Right atrium auricular region (tissue), 2 donors: Measurements from ENCODE around the gene SEMA3A. TPM values are rescaled to one million over a fixed set of nuclear protein-coding genes. Genes with fewer than 3 reads are reported as not detected.

Experiments used
- DNase-seq: peaks from one replicate; pipeline ENCODE4 v3.0.0-alpha.2; 2019; ENCODE audit warnings: low spot score
- H3K27ac ChIP-seq, 2 donors: fragments of 200-600 bp; sonication (generic); 1 replicate in 1 of 2; 2 replicates in 1 of 2; pipeline ENCODE4 v1.5.1; 2016 to 2019
- H3K27me3 ChIP-seq, 2 donors: fragments of 200-600 bp; sonication (generic); one replicate each; pipeline versions ENCODE4 v1.5.1 to v1.6.0; 2017 to 2019
- H3K36me3 ChIP-seq: fragments of 200-600 bp; sonication (generic); one replicate; pipeline ENCODE4 v1.5.1; 2016
- H3K4me1 ChIP-seq, 2 donors: fragments of 200-600 bp; sonication (generic); one replicate each; pipeline versions ENCODE4 v1.5.1 to v1.6.0; 2017 to 2019
- H3K4me3 ChIP-seq, 2 donors: fragments of 200-600 bp; sonication (generic); 1 replicate in 1 of 2; 2 replicates in 1 of 2; pipeline ENCODE4 v1.5.1; 2017 to 2019; ENCODE audit warnings: mild to moderate bottlenecking in 1 of 2, moderate library complexity in 1 of 2
- H3K9me3 ChIP-seq, 2 donors: fragments of 200-600 bp; sonication (generic); one replicate each; pipeline ENCODE4 v1.5.1; 2019
- total RNA-seq, 2 donors: library from RNA; depleted of rRNA; stranded (reverse); fragments of >200 nt; gene quantifications; one replicate each; pipeline ENCODE4 v1.1.0, GENCODE V29; 2016
- TF ChIP-seq, protein P1 (sequence below), 2 donors: fragments of 200-600 bp; sonication (generic); IDR thresholded peaks; one replicate each; pipeline ENCODE4 v1.5.1; 2019; ENCODE audit warnings: antibody characterized with exemption in 2 of 2

Gene SEMA3A
- total RNA-seq, 2 donors from 2014 or later = 3.6 to 6.1 TPM

DNA sequence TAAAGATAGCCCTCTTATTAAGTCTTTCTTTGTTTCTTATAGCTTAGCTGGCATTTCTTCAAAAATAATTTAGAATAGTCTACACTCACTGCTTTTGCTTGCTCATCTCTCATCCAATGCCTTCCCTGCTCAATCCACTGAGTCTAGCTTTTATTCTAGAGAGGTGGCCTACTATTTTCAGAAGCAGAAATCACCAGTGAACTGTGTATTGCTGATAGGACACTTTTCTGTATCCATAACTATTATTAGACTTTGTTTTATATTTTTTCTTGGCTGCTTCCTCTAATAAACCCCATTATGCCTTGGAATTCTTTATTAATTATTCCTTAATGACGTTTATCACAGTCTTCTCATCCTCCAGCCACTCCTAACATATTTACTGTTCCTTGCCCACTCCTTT, 206.8 kb downstream of the SEMA3A start:
- no peak for DNase-seq
- H3K36me3 ChIP-seq = no peaks in the 10 kb centered on the region
- H3K4me3 ChIP-seq = no peak overlapping the region
- no peaks in the 10 kb centered on the region for H3K4me1 ChIP-seq
- no peaks in the 10 kb centered on the region for H3K9me3 ChIP-seq
- no peaks in the 10 kb centered on the region for H3K27me3 ChIP-seq
- no peak overlapping the region for H3K27ac ChIP-seq
- TF ChIP-seq, protein P1, sequence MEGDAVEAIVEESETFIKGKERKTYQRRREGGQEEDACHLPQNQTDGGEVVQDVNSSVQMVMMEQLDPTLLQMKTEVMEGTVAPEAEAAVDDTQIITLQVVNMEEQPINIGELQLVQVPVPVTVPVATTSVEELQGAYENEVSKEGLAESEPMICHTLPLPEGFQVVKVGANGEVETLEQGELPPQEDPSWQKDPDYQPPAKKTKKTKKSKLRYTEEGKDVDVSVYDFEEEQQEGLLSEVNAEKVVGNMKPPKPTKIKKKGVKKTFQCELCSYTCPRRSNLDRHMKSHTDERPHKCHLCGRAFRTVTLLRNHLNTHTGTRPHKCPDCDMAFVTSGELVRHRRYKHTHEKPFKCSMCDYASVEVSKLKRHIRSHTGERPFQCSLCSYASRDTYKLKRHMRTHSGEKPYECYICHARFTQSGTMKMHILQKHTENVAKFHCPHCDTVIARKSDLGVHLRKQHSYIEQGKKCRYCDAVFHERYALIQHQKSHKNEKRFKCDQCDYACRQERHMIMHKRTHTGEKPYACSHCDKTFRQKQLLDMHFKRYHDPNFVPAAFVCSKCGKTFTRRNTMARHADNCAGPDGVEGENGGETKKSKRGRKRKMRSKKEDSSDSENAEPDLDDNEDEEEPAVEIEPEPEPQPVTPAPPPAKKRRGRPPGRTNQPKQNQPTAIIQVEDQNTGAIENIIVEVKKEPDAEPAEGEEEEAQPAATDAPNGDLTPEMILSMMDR (IDR thresholded peaks at IDR 0.05) = no peak

DNA sequence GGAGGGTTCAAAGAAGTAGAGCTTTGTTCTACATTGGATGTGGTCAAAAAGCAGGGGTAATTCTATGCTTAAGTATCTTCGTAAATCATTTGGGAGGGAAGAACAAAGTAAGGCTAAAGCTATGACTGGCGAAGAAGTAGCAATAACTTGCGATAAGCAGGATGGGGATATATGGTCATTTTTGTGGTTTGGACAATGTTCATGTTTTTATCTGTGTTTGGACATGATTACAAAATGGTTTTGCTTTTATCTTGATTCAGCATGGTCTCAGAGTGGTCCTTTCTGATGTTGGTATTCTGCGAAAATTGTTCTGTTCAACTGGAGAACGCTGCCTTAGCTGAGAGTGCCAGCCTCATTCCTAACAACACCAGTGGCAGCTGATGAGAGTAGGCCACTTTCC, 208.8 kb downstream of the SEMA3A start:
- no peak for DNase-seq
- no peaks in the 10 kb centered on the region for H3K4me1 ChIP-seq
- H3K4me3 ChIP-seq = no peak overlapping the region
- no peaks in the 10 kb centered on the region for H3K9me3 ChIP-seq
- H3K27ac ChIP-seq = no peak overlapping the region
- TF ChIP-seq, protein P1 (IDR thresholded peaks at IDR 0.05) = no peak
- H3K27me3 ChIP-seq = no peaks in the 10 kb centered on the region
- H3K36me3 ChIP-seq = no peaks in the 10 kb centered on the region

DNA sequence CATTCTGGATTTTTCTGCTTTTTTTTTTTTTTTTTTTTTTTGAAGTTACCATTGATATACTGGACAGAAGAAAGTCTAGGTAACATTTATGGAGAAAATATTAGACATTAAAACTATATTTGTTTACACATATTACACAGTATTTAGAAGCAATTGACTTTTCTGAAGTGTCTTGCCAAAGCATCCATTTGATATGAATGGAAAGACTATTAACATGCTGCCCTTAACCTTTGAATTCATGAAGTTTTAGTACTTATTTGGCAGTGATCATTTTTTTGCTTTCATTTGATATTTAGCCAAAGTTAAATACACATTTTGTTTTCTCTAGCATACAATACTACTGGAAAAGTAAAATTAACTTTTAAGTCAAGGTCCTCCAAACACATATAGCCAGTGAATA, 210.0 kb downstream of the SEMA3A start:
- Histone ChIP-seq H3K27ac (no peak overlapping the region), H3K27me3 (no peaks in the 10 kb centered on the region), H3K9me3 (no peaks in the 10 kb centered on the region), H3K36me3 (no peaks in the 10 kb centered on the region), H3K4me3 (no peak overlapping the region), H3K4me1 (no peaks in the 10 kb centered on the region)
- TF ChIP-seq, protein P1 (IDR thresholded peaks at IDR 0.05) = no peak
- no peak for DNase-seq

DNA sequence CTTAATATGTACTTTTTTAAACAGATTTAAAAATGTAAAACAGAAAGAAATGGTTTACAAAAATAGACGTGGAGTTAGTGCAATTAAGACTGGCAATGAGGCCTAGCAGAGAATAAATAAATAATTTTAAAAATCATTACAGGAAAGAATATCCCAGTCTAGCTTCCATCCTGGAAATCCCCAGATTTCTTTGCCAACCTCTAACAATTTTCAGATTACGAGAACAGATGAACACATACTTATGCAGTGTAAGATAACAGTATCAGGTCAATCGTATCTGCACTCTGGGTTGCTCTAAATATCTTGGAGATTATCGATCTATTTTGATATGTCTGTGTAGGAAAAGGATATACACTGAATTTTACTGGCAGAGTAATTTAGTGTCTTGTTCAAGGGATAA, 210.5 kb downstream of the SEMA3A start:
- TF ChIP-seq, protein P1 (IDR thresholded peaks at IDR 0.05) = no peak
- no peak overlapping the region for H3K4me3 ChIP-seq
- no peak for DNase-seq
- no peaks in the 10 kb centered on the region for H3K4me1 ChIP-seq
- no peaks in the 10 kb centered on the region for H3K27me3 ChIP-seq
- H3K27ac ChIP-seq = no peak overlapping the region
- no peaks in the 10 kb centered on the region for H3K36me3 ChIP-seq
- no peaks in the 10 kb centered on the region for H3K9me3 ChIP-seq

DNA sequence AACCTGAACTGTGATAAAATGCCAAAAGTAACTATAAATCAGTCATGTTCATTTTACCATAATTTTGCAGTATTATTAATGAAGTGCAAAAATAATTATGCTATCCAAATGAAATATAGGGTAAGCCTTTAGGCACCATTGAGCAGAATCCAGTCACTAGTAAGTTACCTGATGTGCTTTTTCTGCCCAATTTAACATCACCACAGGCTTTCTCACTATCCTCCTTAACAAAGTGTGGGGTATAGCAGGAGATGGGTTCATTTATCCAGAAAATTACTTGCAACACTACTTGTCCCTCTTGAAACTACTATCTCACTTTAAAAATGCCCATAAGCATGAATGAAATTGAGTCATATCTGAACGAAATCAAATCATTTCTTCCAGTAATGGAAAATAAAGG, 211.0 kb downstream of the SEMA3A start:
- no peak overlapping the region for H3K4me3 ChIP-seq
- no peaks in the 10 kb centered on the region for H3K27me3 ChIP-seq
- H3K9me3 ChIP-seq = no peaks in the 10 kb centered on the region
- no peak for DNase-seq
- TF ChIP-seq, protein P1 (IDR thresholded peaks at IDR 0.05) = no peak
- no peaks in the 10 kb centered on the region for H3K36me3 ChIP-seq
- H3K27ac ChIP-seq = no peak overlapping the region
- H3K4me1 ChIP-seq = no peaks in the 10 kb centered on the region

DNA sequence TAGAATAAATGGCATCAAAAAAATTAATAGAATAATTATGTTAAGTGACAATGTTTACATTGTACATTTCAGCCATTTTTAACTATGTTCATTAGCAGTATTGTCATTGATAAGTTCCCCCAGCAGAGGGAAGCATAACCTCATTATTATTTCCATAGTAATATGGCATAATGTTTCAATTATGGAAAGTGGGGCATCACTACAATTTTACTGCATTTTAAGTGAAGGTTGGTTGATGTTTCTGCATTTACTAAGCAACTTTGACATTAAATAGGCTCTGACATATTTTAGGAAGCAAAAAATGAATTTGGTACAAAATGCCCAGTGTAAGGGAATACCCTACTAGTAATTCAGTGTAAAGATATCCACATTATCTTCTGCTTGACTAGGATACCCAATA, 218.3 kb downstream of the SEMA3A start:
- DNase-seq = no peak
- H3K27me3 ChIP-seq = no peaks in the 10 kb centered on the region
- no peaks in the 10 kb centered on the region for H3K4me1 ChIP-seq
- TF ChIP-seq, protein P1 (IDR thresholded peaks at IDR 0.05) = peak; percentile 35 to 74
- H3K4me3 ChIP-seq = no peak overlapping the region
- no peaks in the 10 kb centered on the region for H3K36me3 ChIP-seq
- no peak overlapping the region for H3K27ac ChIP-seq
- H3K9me3 ChIP-seq = no peaks in the 10 kb centered on the region
